ENCODE measurements around the gene ROR2.

The ROR2 gene

GRCh38 chr9:91773156-91773555, 176.9 kb downstream of the ROR2 start:
- ChIA-PET CTCF (interaction anchor here (0.5 to 8.6 kb wide), 5 partner anchors 8 to 180 kb away, joined by 3 to 114 read pairs (median 8); partner anchors contain the start of gene ROR2), POLR2A (no interaction called here)
- no peak overlapping the region for H3K4me3 ChIP-seq (ENCODE audit: low read depth, low read length)
- DNase-seq (ENCODE audit: low read depth, low spot score) = no peak
- TF ChIP-seq CTCF (IDR thresholded peaks at IDR 0.05; ENCODE audit: insufficient read depth, low read length, missing control alignments) = no peak

- ChIA-PET CTCF (interaction anchor here (0.8 to 8.6 kb wide), 11 partner anchors 8 to 857 kb away, joined by 3 to 114 read pairs (median 6); partner anchors contain the start of gene ROR2), POLR2A (interaction anchor here (0.8 kb wide), 1 partner anchor 183 kb away, joined by 3 read pairs; no protein-coding TSS in a partner anchor)
- TF ChIP-seq CTCF (IDR thresholded peaks at IDR 0.05; ENCODE audit: insufficient read depth, low read length, missing control alignments) = no peak
- no peak overlapping the region for H3K4me3 ChIP-seq (ENCODE audit: low read depth, low read length)
- DNase-seq (ENCODE audit: low read depth, low spot score) = no peak
Measured at GRCh38 chr9:91771864-91772263, 178.2 kb downstream of the ROR2 start.

GRCh38 chr9:91771027-91771426, 179.0 kb downstream of the ROR2 start:
- no peak overlapping the region; the same call in 1 of the 2 replicates for H3K4me3 ChIP-seq (ENCODE audit: low read depth, low read length)
- DNase-seq (ENCODE audit: low read depth, low spot score) = peak; percentile 86
- peak; percentile 71 for TF ChIP-seq CTCF (IDR thresholded peaks at IDR 0.05; ENCODE audit: insufficient read depth, low read length, missing control alignments)
- ChIA-PET CTCF (interaction anchor here (0.6 to 8.6 kb wide), 16 partner anchors 8 to 856 kb away, joined by 3 to 114 read pairs (median 3); partner anchors contain the start of gene ROR2), POLR2A (interaction anchor here (0.5 to 0.8 kb wide), 2 partner anchors 184 to 199 kb away, joined by 3 read pairs; no protein-coding TSS in a partner anchor)

- no peak overlapping the region for H3K4me3 ChIP-seq (ENCODE audit: low read depth, low read length)
- POLR2A ChIA-PET = no interaction called here
- DNase-seq (ENCODE audit: low read depth, low spot score) = no peak
- CTCF ChIA-PET = interaction anchor here (1.0 to 8.6 kb wide), 9 partner anchors 9 to 855 kb away, joined by 3 to 114 read pairs (median 14); partner anchors contain the start of gene ROR2
- TF ChIP-seq CTCF (IDR thresholded peaks at IDR 0.05; ENCODE audit: insufficient read depth, low read length, missing control alignments) = no peak
Measured at GRCh38 chr9:91770229-91770628, 179.8 kb downstream of the ROR2 start.

GRCh38 chr9:91768977-91769916, 180.8 kb downstream of the ROR2 start:
- no peak for TF ChIP-seq CTCF (IDR thresholded peaks at IDR 0.05; ENCODE audit: insufficient read depth, low read length, missing control alignments)
- CTCF ChIA-PET = interaction anchor here (1.0 to 3.8 kb wide), 3 partner anchors 12 to 185 kb away, joined by 3 to 49 read pairs (median 6); no protein-coding TSS in a partner anchor
- POLR2A ChIA-PET = no interaction called here
- DNase-seq (ENCODE audit: low read depth, low spot score) = no peak
- no peak overlapping the region for H3K4me3 ChIP-seq (ENCODE audit: low read depth, low read length)

GRCh38 chr9:91768507-91768906, 181.5 kb downstream of the ROR2 start:
- ChIA-PET POLR2A (no interaction called here), CTCF (interaction anchor here (1.0 to 3.8 kb wide), 4 partner anchors 10 to 186 kb away, joined by 3 to 49 read pairs (median 10); no protein-coding TSS in a partner anchor)
- no peak overlapping the region for H3K4me3 ChIP-seq (ENCODE audit: low read depth, low read length)
- no peak for TF ChIP-seq CTCF (IDR thresholded peaks at IDR 0.05; ENCODE audit: insufficient read depth, low read length, missing control alignments)
- DNase-seq (ENCODE audit: low read depth, low spot score) = no peak
